GM18861 (cell line): ENCODE results near the gene IER5.
"Not testable (repeated sequence)": the region's sequence is repeated elsewhere in the genome, so short reads cannot be mapped to it uniquely, and the experiment has no call there.

Experiments used
- ATAC-seq: cut with Tn5 transposase; IDR thresholded peaks from one replicate; pipeline ENCODE4 v1.9.1; 2021; ENCODE audit not compliant: unreplicated experiment

Gene IER5

GRCh38 chr1:181113059-181113641, 24.6 kb downstream of the IER5 start:
- no peak for ATAC-seq

- ATAC-seq: no peak
Measured at GRCh38 chr1:181114574-181115367, 26.3 kb downstream of the IER5 start.

GRCh38 chr1:181115368-181115684, 26.8 kb downstream of the IER5 start:
- ATAC-seq: no peak

- ATAC-seq: not testable (repeated sequence)
Measured at GRCh38 chr1:181115971-181116370, 27.5 kb downstream of the IER5 start.

- ATAC-seq: no peak
Measured at GRCh38 chr1:181116819-181117390, 28.4 kb downstream of the IER5 start.

- no peak for ATAC-seq
Measured at GRCh38 chr1:181117648-181118449, 29.3 kb downstream of the IER5 start.

GRCh38 chr1:181119093-181119989, 30.8 kb downstream of the IER5 start:
- ATAC-seq: no peak

GRCh38 chr1:181120924-181121323, 32.4 kb downstream of the IER5 start:
- ATAC-seq: no peak

- ATAC-seq: no peak
Measured at GRCh38 chr1:181121498-181121897, 33.0 kb downstream of the IER5 start.

- no peak for ATAC-seq
Measured at GRCh38 chr1:181122222-181122621, 33.7 kb downstream of the IER5 start.

- no peak for ATAC-seq
Measured at GRCh38 chr1:181123173-181123572, 34.7 kb downstream of the IER5 start.

GRCh38 chr1:181124291-181124751, 35.8 kb downstream of the IER5 start:
- no peak for ATAC-seq

- no peak for ATAC-seq
Measured at GRCh38 chr1:181126289-181126688, 37.8 kb downstream of the IER5 start.

- no peak for ATAC-seq
Measured at GRCh38 chr1:181126871-181127587, 38.5 kb downstream of the IER5 start.

- ATAC-seq: no peak
Measured at GRCh38 chr1:181127898-181128453, 39.5 kb downstream of the IER5 start.

- peak; percentile 44 for ATAC-seq
Measured at GRCh38 chr1:181128592-181129497, 40.3 kb downstream of the IER5 start.

GRCh38 chr1:181129771-181130606, 41.5 kb downstream of the IER5 start:
- no peak for ATAC-seq
